Suppressor macrophage treated with lipopolysaccharide for 1 hour (primary cell): Measurements from ENCODE around the gene PKIG.

Experiments used
- DNase-seq, 3 donors: peaks; one replicate each; pipeline ENCODE4 v3.0.0-alpha.2; 2020 to 2022

The PKIG gene

GRCh38 chr20:44597516-44597915 is 15.1 kb downstream of the PKIG start:
- DNase-seq: no peak

GRCh38 chr20:44597930-44598329 is 15.6 kb downstream of the PKIG start:
- DNase-seq: no peak

DNA sequence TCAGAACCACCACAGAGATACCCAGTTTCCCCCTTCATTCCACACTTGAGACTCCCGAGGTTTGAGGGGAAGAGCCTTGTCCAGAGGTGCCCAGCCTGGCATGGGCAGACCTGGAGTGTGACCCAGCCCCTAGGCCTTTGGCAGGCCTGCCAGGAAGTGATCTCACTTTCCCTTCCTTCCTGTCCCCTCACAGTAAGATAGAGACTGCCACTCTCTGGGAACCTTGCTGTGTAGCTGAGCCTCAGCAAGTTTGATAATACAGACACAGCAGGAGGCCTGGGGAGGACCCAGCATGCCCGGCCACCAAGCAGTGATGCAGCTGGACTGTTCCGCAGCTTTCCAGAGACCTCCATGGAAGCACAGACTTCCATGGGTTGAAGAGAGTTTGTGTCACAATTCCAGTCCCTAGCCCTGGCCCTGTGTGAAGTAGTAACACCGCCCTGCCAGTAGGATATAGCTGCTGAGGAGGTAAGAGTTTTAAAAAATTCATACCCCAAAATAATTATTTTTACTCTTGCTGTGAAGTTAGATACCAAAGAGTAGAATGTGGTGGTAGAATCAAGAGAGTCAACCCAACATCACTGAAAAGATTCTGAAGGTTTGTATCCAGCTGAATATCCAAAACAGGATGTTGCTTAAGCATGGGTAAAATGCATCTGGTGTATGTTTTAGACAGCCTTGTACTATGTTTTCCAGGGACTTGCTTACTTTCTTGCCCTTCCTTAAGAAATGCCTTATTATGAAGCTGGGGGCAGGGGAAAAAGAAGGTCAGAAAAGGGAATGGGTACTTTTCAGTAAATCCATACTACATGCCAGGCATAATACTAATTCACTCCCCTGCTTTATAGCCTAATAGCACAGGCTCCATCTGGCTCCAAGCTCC is 16.3 kb downstream of the PKIG start:
- DNase-seq: no peak

DNA sequence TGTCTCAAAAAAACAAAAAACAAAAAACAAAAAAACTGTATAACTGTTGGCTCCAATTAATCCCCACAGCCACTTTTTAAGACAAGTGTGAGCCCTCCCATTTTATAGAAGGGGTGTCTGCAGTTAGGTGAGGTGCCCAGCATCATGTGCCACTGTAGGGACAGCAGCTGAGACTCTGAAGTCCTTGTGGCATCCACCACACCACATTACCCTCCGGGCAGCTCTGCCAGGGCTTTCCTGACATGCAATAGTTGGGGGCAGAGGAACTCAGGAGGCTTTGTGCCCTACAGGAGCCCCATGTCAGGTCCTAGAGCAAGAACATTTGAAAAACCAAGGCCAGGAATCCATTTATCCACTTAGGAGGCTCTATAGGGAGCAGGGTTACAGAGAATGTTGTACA is 17.3 kb downstream of the PKIG start:
- no peak for DNase-seq

DNA sequence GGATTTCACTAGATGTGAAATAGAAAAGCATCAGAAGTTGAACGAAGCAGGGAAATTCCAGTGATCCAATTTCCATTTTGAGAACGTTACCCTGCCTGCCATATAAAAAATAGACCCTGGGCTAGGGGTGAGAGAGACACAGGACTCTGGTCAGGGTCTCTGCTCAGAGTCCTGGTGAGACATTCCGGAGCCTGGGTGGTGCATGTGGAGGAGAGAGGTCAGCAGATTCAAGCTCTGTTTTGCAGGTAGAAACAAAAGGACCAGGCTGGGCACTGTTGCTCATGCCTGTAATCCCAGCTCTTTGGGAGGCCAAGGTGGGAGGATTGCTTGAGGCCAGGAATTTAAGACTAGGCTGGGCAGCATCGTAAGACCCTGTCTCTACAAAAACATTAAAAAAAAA is 17.9 kb downstream of the PKIG start:
- no peak for DNase-seq

DNA sequence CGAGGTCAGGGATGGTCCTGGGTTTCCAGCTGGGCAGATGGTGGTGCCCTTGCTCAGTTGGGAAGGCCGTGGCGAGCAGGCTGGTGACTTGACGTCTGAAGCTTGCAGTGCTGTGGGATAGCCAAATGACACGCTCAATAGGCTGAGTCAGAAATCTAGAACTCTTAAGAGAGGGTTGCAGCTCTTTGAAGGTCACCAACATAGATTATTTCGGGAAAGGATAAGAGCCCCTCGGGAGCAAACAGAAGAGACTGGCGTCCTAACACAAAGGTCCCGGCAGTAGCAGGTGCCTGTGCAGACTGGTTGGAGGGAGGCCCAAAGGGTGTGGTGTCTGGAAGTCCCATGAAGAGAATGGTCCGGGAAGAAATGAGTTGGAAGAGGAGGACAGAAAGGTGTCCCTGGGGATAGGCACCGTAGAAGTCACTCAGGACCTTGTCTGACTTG is 18.4 kb downstream of the PKIG start:
- no peak for DNase-seq

- DNase-seq: no peak
These were observed 18.9 kb downstream of the PKIG start for GRCh38 chr20:44601236-44601671.

DNA sequence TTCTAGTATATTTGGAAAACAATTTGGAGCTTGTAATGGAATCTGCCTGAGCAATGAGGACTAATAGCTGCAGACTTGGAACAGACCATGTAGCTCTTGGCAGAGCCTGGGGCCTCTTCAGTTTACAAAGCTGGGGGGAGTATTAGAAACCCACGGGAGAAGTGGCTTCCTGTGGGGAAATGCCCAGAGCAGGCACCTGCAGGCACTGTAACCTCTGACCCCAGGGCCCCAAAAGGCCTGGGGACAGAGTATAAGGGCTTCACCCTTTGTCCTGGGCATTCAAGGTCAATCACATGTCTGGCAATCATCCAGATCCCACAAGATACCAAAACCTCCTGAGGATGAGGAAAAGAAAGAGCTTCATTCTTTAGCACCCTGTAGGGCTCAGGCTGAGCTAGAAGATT is 19.4 kb downstream of the PKIG start:
- no peak for DNase-seq

- no peak for DNase-seq
These were observed 20.9 kb downstream of the PKIG start for GRCh38 chr20:44603327-44603726.

DNA sequence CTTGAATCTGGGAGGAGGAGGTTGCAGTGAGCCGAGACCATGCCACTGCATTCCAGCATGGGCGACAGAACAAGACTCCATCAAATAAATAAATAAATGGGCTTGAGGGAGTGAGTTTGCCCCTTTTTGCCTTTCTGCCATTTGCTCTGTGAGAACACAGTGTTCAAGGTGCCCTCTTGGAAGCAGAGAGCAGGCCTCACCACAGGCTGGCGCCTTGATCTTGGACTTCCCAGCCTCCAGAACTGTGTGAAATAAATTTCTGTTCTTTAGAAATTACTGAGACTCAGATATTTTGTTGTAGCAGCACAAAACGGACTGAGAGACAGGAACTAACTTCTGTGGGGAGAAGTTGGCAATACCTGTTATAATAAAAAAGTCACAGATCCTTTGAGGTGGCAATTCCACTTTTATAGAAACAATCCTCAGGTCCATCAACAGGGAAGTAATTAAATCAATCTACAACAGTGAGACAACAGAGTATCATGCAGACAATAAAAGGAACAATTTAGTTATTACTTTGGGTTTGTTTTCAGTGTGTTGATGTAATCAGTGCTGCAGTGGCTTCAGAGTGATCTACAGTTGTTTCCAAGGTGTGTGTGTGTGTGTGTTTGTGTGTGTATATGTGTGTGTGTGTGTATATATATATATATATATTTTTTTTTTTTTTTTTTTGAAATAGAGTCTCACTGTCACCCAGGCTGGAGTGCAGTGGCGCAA is 24.5 kb downstream of the PKIG start:
- no peak for DNase-seq

- no peak for DNase-seq
These were observed 26.7 kb downstream of the PKIG start for GRCh38 chr20:44609006-44609515.

DNA sequence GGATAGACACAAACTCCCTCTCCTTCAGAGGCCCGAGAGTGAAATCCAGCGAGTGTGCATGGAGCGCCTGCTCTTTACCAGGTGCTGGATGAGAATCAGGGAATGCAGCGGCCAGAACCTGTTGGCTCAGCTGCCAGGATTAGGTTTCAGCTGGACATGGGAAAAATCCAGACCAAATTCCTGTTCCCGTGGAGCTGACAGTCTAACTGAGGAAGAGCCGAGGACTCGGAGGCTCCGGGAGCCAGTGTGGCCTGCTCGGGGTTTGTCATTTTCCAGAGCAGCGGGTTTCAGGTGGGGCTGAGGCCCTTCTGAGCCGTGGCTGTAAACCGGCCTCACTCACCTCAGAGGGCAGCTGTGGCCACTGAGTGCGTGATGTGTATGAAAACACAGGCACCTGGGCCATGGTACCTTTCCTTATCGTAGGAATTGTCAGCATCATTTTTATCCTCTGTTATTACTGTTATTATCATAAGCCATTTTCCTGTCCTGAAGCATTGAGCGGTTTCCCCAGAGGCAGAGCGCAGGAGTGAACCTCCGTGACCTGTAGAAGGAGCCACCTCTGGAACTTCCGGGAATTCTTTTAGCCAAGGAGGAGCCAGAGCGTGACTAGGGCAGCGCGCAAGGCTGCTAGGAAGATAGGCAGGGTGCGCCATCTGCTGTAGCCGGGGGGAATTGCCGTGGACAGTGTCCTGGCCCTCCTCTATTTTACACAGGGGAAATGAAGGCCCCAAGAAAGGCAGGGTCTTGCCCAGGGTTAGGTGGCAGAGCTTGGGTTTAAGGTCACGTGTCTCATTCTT is 27.3 kb downstream of the PKIG start:
- DNase-seq: peak; percentile 86 to 91 (median 89)

- DNase-seq: no peak
These were observed 28.1 kb downstream of the PKIG start for GRCh38 chr20:44610313-44610962.

GRCh38 chr20:44613575-44613974 is 31.2 kb downstream of the PKIG start:
- no peak for DNase-seq

GRCh38 chr20:44614525-44614924 is 32.1 kb downstream of the PKIG start:
- DNase-seq: no peak

- DNase-seq: peak; percentile 88 to 93 (median 91)
These were observed 32.9 kb downstream of the PKIG start for GRCh38 chr20:44615169-44615791.

GRCh38 chr20:44615876-44616603 is 33.7 kb downstream of the PKIG start:
- DNase-seq: no peak

- DNase-seq: no peak
These were observed 34.2 kb downstream of the PKIG start for GRCh38 chr20:44616604-44616964.

DNA sequence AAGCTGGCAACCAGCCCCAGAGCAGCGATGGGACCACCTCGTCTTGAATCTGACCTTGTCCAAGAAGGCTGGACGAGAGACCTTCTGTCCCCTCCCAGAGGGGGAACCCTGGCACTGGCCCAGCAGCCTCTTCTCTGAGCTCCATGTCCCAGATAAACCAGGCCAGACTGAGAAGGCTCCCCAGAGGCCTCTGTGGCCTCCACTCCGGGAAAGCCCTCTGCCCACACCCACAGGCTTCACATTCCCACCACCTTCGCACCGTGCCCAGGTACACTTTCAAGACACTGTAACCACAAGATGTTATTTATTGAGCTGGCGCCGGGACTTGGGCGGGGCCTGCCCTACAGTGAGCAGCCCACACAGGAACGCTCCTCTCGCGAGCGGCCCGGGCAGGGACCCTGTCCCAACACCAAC is 35.9 kb downstream of the PKIG start:
- DNase-seq: no peak

- DNase-seq: no peak
These were observed 36.9 kb downstream of the PKIG start for GRCh38 chr20:44619294-44619693.

DNA sequence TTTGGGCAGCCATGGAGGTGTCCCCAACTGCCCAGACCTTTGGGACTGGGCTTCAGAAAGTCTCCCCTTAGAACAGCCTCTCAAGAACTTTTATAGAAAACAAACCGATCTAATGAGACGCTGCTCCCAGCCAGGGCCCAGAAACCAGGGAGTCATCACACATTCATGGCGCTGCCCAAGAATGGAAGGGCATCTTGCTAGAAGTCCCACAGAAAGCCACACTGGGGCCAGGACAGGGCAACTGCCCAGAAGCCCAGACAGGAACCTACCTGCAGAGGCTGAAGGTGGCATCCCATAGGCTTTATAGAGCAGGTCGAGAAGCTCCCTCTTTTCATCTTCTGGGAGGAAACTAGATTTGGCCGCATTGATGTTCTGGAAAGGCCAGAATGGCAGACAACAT is 37.7 kb downstream of the PKIG start:
- no peak for DNase-seq
